Epithelial cell of esophagus (primary cell): ENCODE results near the gene RSPH6A.

ENCODE experiments used
- DNase-seq: peaks from one replicate; pipeline ENCODE4 v3.0.0; 2010; ENCODE audit warnings: low read depth
- H3K4me3 ChIP-seq: 2 replicates; pipeline ENCODE4 v1.5.1; 2011; ENCODE audit warnings: mild to moderate bottlenecking, low read length, control low read depth
- CTCF ChIP-seq: IDR thresholded peaks from 2 replicates; pipeline ENCODE4 v1.5.1; 2011; ENCODE audit warnings: low read depth, mild to moderate bottlenecking, low read length, control low read depth, inconsistent platforms; ENCODE audit not compliant: insufficient read depth; ENCODE audit errors: missing control alignments

The RSPH6A gene

GRCh38 chr19:45842198-45842597, 27.1 kb upstream of the RSPH6A start:
- TF ChIP-seq CTCF, result no peak
- no peak for DNase-seq
- no peak overlapping the region for H3K4me3 ChIP-seq

GRCh38 chr19:45834970-45835369, 19.9 kb upstream of the RSPH6A start:
- no peak for DNase-seq
- H3K4me3 ChIP-seq, result no peak overlapping the region
- TF ChIP-seq CTCF, result no peak

DNA sequence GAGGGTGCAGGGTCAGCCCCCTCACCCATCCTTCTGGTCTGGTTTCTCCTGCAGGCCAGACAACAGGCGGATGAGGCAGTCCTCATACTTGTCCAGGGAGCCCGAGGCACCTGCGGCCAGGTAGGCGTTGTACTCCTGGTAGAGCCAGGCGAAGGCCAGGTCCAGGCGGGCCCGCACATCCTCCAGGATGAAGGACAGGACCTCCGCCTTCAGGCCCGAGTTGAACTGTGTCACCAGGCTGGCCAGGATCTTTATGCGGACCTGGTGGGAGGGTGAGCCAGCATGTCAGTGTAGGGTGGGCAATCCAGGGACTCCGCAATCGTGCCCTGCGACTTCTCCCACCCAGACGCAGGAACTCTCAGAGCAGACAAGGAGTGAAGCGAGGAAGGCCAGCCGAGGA, 13.8 kb upstream of the RSPH6A start:
- TF ChIP-seq CTCF, result no peak
- DNase-seq, result no peak
- H3K4me3 ChIP-seq, result no peak overlapping the region

DNA sequence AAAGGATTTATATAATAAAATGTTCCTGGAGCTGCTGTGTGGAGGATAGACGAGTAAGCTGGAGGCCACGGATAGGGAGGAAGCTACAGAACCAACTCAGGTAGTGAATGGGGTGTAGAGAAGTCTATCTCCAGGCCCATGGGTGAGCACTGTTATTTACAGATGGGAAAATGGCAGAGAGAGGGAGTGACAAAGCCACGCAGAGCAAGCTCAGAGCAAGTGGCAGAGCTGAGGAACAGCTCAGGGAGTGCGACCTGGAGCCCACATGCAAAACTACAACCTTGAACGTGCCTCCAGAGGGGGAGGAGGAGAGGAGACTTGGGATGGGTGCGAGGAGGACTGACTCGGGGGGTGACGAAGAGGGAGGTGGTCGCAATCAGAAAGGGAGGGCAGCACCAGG, 13.4 kb upstream of the RSPH6A start:
- no peak overlapping the region for H3K4me3 ChIP-seq
- DNase-seq, result no peak
- no peak for TF ChIP-seq CTCF

DNA sequence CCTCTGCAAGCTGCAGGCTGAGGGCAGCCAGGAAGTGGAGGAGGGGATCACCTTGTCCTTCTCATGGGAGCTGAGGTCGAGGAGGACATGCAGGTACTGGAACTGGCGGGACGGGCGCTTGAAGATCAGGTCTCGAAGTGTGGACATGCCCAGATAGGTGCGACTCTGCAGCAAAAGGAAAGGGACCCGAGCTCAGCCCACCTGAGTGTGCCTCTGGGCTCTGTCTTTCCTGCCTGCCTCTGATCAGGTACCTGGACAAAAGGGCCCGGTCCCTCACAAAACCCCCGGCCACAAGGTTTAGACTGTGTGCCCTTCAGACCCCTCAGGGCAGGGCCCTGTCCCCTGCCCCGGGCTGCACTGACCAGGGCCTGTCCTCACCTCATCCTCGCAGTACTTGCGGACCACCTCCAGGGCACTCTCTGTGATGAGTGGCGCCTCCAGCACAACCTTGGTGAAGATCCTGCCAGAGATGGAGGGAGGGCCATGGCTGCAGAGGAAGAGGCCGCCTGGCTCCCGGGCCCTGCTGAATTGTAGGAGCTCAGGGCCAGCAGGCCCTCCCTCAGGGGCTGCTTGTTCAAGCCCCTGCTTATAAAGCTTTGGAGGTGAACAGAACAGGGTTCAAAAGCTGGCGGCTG, 12.5 kb upstream of the RSPH6A start:
- no peak for DNase-seq
- TF ChIP-seq CTCF, result no peak
- no peak overlapping the region for H3K4me3 ChIP-seq

- no peak overlapping the region for H3K4me3 ChIP-seq
- TF ChIP-seq CTCF, result no peak
- no peak for DNase-seq
Observed at GRCh38 chr19:45826934-45827333, 11.8 kb upstream of the RSPH6A start.
